Measurements from ENCODE around the gene IL3RA.

The IL3RA gene

GRCh38 chrX:1394731-1395501, 58.3 kb downstream of the IL3RA start:
- TF ChIP-seq CTCF (IDR thresholded peaks at IDR 0.05; ENCODE audit: insufficient read depth, low read depth, low read length, missing control alignments) = no peak
- no peak overlapping the region for H3K4me3 ChIP-seq (ENCODE audit: low read length)

GRCh38 chrX:1395646-1396216, 59.1 kb downstream of the IL3RA start:
- TF ChIP-seq CTCF (IDR thresholded peaks at IDR 0.05; ENCODE audit: insufficient read depth, low read depth, low read length, missing control alignments) = no peak
- no peak for DNase-seq (ENCODE audit: low read depth)
- H3K4me3 ChIP-seq (ENCODE audit: low read length) = no peak overlapping the region

More at GRCh38 chrX:1394731-1395501, 58.3 kb downstream of the IL3RA start:
- no peak for DNase-seq (ENCODE audit: low read depth)

GRCh38 chrX:1397001-1397400, 60.4 kb downstream of the IL3RA start:
- TF ChIP-seq CTCF (IDR thresholded peaks at IDR 0.05; ENCODE audit: insufficient read depth, low read depth, low read length, missing control alignments) = no peak
- H3K4me3 ChIP-seq (ENCODE audit: low read length) = no peak overlapping the region
- DNase-seq (ENCODE audit: low read depth) = no peak

- TF ChIP-seq CTCF (IDR thresholded peaks at IDR 0.05; ENCODE audit: insufficient read depth, low read depth, low read length, missing control alignments) = no peak
- H3K4me3 ChIP-seq (ENCODE audit: low read length) = no peak overlapping the region
- no peak for DNase-seq (ENCODE audit: low read depth)
These were observed 61.1 kb downstream of the IL3RA start for GRCh38 chrX:1397441-1398270.

- DNase-seq (ENCODE audit: low read depth) = no peak
- TF ChIP-seq CTCF (IDR thresholded peaks at IDR 0.05; ENCODE audit: insufficient read depth, low read depth, low read length, missing control alignments) = no peak
- H3K4me3 ChIP-seq (ENCODE audit: low read length) = no peak overlapping the region
These were observed 62.1 kb downstream of the IL3RA start for GRCh38 chrX:1398431-1399340.

- TF ChIP-seq CTCF (IDR thresholded peaks at IDR 0.05; ENCODE audit: insufficient read depth, low read depth, low read length, missing control alignments) = no peak
- H3K4me3 ChIP-seq (ENCODE audit: low read length) = no peak overlapping the region
- no peak for DNase-seq (ENCODE audit: low read depth)
These were observed 63.5 kb downstream of the IL3RA start for GRCh38 chrX:1400049-1400448.

Data from epithelial cell of esophagus (primary cell).